ENCODE results near the gene DPYSL5.
"Not testable (repeated sequence)": the region's sequence is repeated elsewhere in the genome, so short reads cannot be mapped to it uniquely, and the experiment has no call there.

DPYSL5 gene

DNA sequence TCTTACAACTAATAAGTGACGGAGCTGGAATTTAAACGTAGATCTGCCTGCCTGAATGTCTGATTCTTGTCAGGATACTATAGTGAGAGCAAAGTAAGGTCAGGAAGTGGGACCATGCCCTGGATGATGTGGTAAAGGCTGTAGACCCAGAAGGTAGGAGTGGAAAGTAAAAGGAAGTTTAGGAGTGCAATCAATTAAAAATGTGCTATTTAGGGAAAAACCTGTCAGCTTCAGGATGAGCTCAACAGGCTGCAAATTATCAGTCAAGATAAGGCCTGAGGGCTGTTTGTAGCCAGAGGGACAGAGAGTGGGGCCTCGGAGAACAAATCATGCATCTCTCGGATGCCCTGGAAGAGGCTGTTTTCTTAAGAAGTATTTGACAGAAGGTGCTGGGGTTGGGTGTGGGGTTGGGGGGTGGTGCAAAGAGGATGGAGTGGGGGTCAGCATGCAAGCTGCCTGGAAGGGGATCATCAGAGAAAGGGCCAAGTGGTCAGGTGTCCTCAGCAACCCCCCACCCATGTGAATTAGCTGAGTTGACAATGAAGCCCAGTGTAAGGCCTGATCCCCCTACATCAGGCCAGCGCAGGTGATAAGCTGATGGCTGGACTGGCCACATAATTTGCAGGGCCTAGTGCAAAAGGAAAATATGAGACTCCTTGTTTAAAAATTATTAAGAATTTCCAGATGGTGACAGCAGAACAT is 69.4 kb downstream of the DPYSL5 start:
- 88% methylated on average over 5 of the region's 5 CpGs for WGBS
- no peaks in the 10 kb centered on the region for H3K27me3 ChIP-seq (ENCODE audit: insufficient read depth, low read length)
- no peak overlapping the region for H3K9ac ChIP-seq (ENCODE audit: low read depth, low read length)

DNA sequence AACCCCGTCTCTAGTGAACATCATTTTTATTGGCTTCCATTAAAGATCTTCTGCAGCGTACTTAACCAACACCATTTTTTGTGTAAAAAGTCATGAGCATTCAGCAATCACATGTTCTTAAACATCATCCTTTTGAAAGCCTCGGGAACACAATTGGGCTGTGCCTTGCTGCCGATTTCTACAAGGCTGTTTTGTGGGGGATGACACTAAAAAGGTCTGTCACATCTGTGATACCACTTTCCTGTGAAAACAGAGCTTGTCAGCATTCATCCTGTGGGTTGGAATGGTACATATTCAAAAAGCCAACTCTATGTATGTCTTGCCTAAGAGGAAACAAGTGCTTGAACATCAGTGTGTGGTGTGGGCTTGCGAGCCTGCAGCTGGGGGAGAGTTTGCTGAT is 73.4 kb downstream of the DPYSL5 start:
- no peaks in the 10 kb centered on the region for H3K36me3 ChIP-seq (ENCODE audit: insufficient read depth, low read length)
- 91% methylated on average over 5 of the region's 5 CpGs for WGBS
- H3K4me1 ChIP-seq (ENCODE audit: insufficient read depth, low read length) = peaks cover 10% of the 10 kb centered on the region; the same call in 1 of the 2 replicates

More for the DNA sequence above, 69.4 kb downstream of the DPYSL5 start:
- Histone ChIP-seq H3K36me3 (ENCODE audit: insufficient read depth, low read length) (no peaks in the 10 kb centered on the region), H3K9me3 (ENCODE audit: insufficient read depth, low read depth, low read length) (no peaks in the 10 kb centered on the region), H3K4me1 (ENCODE audit: insufficient read depth, low read length) (peaks cover 29% of the 10 kb centered on the region), H3K4me3 (ENCODE audit: low read length) (no peak overlapping the region), H3K27ac (ENCODE audit: low read depth, low read length) (no peak overlapping the region)

DNA sequence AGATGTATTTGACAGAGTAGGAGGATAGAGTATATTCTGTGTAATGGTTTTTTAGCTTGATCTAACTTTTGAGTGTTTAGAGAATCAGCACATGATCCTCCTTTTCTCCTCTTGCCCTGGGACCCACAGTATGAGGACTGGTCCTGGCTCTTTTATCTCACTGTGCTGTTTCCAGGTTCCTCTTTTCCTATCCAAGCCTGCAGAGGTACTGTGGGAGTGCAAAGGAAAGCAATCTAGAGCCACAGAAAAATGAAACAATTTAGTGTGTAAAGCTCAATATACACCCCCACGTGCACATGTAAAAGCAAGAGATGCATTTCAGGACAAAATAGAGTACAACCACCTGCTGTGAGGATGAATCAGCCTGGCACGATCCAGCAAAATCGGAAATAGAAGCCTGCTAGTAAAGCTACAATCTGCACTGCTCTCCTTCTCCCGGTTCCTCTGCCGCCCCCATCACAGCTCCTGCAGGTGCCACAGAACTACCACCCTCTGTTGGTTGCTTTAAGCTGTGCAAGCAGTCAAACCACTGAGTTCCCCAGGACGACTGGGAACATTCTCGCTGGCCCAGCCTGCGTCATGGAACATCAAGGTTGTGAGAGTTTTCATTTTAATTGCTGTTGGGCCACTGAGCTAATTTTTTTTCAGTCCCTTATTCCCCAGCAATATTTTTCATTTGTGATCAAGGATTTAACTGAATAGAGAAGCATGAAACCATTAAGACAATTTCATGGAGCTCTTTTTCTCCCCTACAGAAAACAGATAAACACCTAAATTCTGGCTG is 74.7 kb downstream of the DPYSL5 start:
- 26% methylated on average over 8 of the region's 8 CpGs for WGBS
- H3K9ac ChIP-seq (ENCODE audit: low read depth, low read length) = no peak overlapping the region
- H3K27me3 ChIP-seq (ENCODE audit: insufficient read depth, low read length) = no peaks in the 10 kb centered on the region
- no peaks in the 10 kb centered on the region for H3K9me3 ChIP-seq (ENCODE audit: insufficient read depth, low read depth, low read length)
- peaks cover 10% of the 10 kb centered on the region; the same call in 1 of the 2 replicates for H3K4me1 ChIP-seq (ENCODE audit: insufficient read depth, low read length)
- no peak overlapping the region for H3K27ac ChIP-seq (ENCODE audit: low read depth, low read length)
- H3K4me3 ChIP-seq (ENCODE audit: low read length) = no peak overlapping the region
- H3K36me3 ChIP-seq (ENCODE audit: insufficient read depth, low read length) = peaks cover 2% of the 10 kb centered on the region; the same call in 1 of the 2 replicates

More for the DNA sequence above, 73.4 kb downstream of the DPYSL5 start:
- no peaks in the 10 kb centered on the region for H3K27me3 ChIP-seq (ENCODE audit: insufficient read depth, low read length)
- H3K9me3 ChIP-seq (ENCODE audit: insufficient read depth, low read depth, low read length) = no peaks in the 10 kb centered on the region
- no peak overlapping the region for H3K27ac ChIP-seq (ENCODE audit: low read depth, low read length)
- H3K9ac ChIP-seq (ENCODE audit: low read depth, low read length) = no peak overlapping the region
- no peak overlapping the region for H3K4me3 ChIP-seq (ENCODE audit: low read length)

DNA sequence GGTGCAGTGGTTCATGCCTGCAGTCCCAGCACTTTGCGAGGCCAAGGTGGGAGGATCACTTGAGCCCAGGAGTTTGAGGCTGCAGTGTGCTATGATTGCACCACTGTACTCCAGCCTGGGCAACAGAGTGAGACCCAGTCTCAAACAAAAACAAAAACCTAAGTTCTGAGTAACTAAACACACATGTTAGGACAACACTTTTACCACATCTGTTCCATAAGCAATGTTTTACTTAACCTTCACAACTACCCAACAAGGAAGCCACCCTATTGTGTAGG is 75.2 kb downstream of the DPYSL5 start:
- WGBS = 87% methylated on average over 1 of the region's 1 CpG
- H3K9me3 ChIP-seq (ENCODE audit: insufficient read depth, low read depth, low read length) = not testable (repeated sequence)

DNA sequence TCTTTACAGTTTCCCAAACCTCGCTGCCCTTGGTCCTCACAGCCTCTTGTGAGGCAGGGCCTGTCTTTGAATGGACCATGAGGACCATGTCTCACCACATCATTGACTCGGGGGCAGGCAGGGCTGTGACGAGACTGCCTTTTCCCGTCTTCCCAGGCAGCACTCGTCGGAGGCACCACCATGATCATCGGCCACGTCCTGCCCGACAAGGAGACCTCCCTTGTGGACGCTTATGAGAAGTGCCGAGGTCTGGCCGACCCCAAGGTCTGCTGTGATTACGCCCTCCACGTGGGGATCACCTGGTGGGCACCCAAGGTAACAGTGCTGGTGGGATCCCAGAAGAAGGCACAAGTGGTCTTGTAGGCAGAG is 76.8 kb downstream of the DPYSL5 start:
- Histone ChIP-seq H3K36me3 (ENCODE audit: insufficient read depth, low read length) (peaks cover 2% of the 10 kb centered on the region; the same call in 1 of the 2 replicates), H3K9ac (ENCODE audit: low read depth, low read length) (peak overlapping the region; percentile 4; the same call in 1 of the 2 replicates), H3K27ac (ENCODE audit: low read depth, low read length) (no peak overlapping the region), H3K9me3 (ENCODE audit: insufficient read depth, low read depth, low read length) (no peaks in the 10 kb centered on the region), H3K27me3 (ENCODE audit: insufficient read depth, low read length) (no peaks in the 10 kb centered on the region), H3K4me1 (ENCODE audit: insufficient read depth, low read length) (peaks cover 10% of the 10 kb centered on the region; the same call in 1 of the 2 replicates), H3K4me3 (ENCODE audit: low read length) (no peak overlapping the region)
- WGBS = 92% methylated on average over 14 of the region's 14 CpGs

More for the DNA sequence above, 75.2 kb downstream of the DPYSL5 start:
- not testable (repeated sequence) for H3K9ac ChIP-seq (ENCODE audit: low read depth, low read length); H3K36me3 ChIP-seq (ENCODE audit: insufficient read depth, low read length); H3K27ac ChIP-seq (ENCODE audit: low read depth, low read length); H3K4me3 ChIP-seq (ENCODE audit: low read length); H3K27me3 ChIP-seq (ENCODE audit: insufficient read depth, low read length); H3K4me1 ChIP-seq (ENCODE audit: insufficient read depth, low read length)

DNA sequence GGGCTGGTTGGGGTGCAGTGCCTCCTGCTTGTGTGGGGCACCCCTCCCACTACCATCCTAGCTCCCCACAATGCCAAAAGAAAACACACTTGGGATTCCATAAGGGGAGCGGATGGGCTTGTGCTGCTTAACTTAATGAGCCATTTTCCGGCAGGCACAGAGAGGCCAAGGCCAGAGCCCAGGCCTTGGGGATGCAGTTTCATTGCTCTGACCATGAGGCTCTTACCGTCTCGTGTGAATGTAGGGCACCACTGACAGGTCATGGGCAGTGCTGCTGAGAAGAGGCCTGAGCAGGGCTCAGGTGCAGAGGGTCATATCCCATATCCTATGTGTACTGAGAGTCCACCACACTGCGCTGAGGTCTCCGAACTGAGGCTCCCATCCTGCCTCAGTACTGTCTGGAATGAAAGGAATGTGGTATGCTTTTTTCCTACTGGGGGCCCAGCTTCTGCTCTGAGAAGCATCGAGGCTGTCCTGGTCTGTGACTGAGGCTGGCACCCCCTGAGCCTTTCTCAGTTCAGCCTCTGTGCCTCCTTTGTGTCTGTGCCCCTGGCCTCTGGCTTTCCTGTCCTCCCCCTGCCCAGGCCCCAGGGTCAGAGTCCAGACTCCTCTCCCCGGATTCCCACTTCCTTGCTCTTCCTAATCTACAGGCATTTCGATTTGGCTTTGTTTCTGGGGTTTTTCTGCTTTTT is 77.3 kb downstream of the DPYSL5 start:
- peak overlapping the region; percentile 4; the same call in 1 of the 2 replicates for H3K9ac ChIP-seq (ENCODE audit: low read depth, low read length)

DNA sequence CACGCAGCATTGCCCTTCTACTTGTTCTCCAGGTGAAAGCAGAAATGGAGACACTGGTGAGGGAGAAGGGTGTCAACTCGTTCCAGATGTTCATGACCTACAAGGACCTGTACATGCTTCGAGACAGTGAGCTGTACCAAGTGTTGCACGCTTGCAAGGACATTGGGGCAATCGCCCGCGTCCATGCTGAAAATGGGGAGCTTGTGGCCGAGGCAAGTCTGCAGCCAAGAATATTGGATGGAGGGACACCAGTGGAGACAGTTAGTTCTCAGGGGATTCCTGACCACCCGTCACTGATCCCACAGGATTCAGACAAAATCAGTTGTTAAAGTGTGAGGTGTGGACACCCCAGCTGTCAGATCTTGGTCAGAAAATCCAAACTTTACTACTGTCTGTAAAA is 79.3 kb downstream of the DPYSL5 start:
- Histone ChIP-seq H3K36me3 (ENCODE audit: insufficient read depth, low read length) (peaks cover 2% of the 10 kb centered on the region; the same call in 1 of the 2 replicates), H3K9me3 (ENCODE audit: insufficient read depth, low read depth, low read length) (no peaks in the 10 kb centered on the region), H3K27me3 (ENCODE audit: insufficient read depth, low read length) (no peaks in the 10 kb centered on the region), H3K4me1 (ENCODE audit: insufficient read depth, low read length) (peaks cover 10% of the 10 kb centered on the region; the same call in 1 of the 2 replicates), H3K27ac (ENCODE audit: low read depth, low read length) (no peak overlapping the region), H3K9ac (ENCODE audit: low read depth, low read length) (no peak overlapping the region), H3K4me3 (ENCODE audit: low read length) (no peak overlapping the region)
- WGBS = 93% methylated on average over 9 of the region's 9 CpGs

More for the DNA sequence above, 77.3 kb downstream of the DPYSL5 start:
- peaks cover 2% of the 10 kb centered on the region; the same call in 1 of the 2 replicates for H3K36me3 ChIP-seq (ENCODE audit: insufficient read depth, low read length)
- H3K9me3 ChIP-seq (ENCODE audit: insufficient read depth, low read depth, low read length) = no peaks in the 10 kb centered on the region
- WGBS = 72% methylated on average over 9 of the region's 9 CpGs
- no peak overlapping the region for H3K27ac ChIP-seq (ENCODE audit: low read depth, low read length)
- no peaks in the 10 kb centered on the region for H3K27me3 ChIP-seq (ENCODE audit: insufficient read depth, low read length)
- H3K4me3 ChIP-seq (ENCODE audit: low read length) = no peak overlapping the region
- peaks cover 10% of the 10 kb centered on the region; the same call in 1 of the 2 replicates for H3K4me1 ChIP-seq (ENCODE audit: insufficient read depth, low read length)

DNA sequence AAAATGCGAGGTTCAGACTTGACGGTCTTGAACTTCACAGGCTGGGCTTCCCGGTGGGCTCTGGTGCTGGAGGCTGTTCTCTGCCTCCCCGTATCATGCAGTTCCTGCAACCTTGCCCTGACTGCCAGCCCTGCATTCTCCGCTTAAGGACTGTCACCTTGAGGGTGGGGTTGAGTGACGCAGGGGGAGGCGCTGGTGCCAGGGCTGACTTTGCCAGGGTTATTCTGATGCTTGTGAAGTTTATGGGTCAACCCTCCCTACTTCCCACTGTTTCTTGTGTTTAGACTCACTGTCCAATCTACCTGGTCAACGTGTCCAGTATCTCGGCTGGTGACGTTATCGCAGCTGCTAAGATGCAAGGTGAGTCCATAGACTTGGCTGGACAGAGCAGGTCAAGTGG is 85.0 kb downstream of the DPYSL5 start:
- Histone ChIP-seq H3K27ac (ENCODE audit: low read depth, low read length) (no peak overlapping the region), H3K4me1 (ENCODE audit: insufficient read depth, low read length) (no peaks in the 10 kb centered on the region), H3K9ac (ENCODE audit: low read depth, low read length) (no peak overlapping the region), H3K36me3 (ENCODE audit: insufficient read depth, low read length) (0 out of 2 replicates have a peak, but pooled peaks cover 2% of the 10 kb centered on the region), H3K9me3 (ENCODE audit: insufficient read depth, low read depth, low read length) (no peaks in the 10 kb centered on the region), H3K27me3 (ENCODE audit: insufficient read depth, low read length) (no peaks in the 10 kb centered on the region), H3K4me3 (ENCODE audit: low read length) (no peak overlapping the region)
- WGBS = 86% methylated on average over 11 of the region's 11 CpGs

DNA sequence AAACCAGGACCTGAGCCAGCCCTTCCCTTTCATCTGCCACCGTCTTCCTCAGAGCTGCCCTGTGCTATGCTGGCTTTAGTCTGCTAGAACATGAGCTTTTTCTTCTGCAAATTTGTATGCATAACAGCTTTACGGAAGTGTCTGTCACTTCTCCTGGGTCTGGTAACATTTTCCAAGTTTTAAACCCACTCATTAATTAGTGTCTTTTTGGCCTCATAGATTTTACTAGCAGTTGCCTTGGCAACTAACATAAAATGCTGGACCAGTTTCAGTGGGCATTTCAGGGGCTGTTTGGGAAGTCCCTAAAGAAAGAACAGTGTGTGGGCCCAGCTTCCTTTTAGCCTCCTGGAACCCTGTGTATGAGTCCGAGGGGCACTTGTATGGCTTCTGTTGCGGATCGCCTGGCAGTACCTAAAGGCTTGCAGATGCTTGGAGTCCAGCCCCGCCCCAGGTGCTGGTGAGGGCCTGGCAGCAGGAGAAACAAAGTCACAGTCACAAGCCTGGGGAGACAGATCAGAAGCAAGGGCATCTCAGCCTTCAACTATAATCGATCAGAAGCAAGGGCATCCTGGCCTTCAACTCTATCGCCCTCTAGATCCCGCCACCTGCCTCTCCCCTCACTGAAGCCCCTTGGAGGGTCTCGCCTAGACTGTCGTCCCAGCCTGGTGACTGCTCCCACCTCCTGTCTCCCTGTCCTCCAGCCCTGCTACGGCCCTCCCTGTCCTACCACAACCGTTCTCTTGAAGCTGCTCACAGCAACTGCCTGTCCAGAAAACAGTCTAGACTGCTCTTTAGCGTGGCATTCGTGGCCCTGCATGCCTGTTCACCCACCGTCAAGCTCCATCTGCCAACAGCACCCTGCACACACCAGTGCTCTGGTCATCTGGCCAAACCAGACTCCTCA is 85.8 kb downstream of the DPYSL5 start:
- Histone ChIP-seq H3K4me3 (ENCODE audit: low read length) (no peak overlapping the region), H3K9me3 (ENCODE audit: insufficient read depth, low read depth, low read length) (no peaks in the 10 kb centered on the region), H3K27me3 (ENCODE audit: insufficient read depth, low read length) (no peaks in the 10 kb centered on the region), H3K27ac (ENCODE audit: low read depth, low read length) (no peak overlapping the region), H3K4me1 (ENCODE audit: insufficient read depth, low read length) (no peaks in the 10 kb centered on the region), H3K9ac (ENCODE audit: low read depth, low read length) (no peak overlapping the region), H3K36me3 (ENCODE audit: insufficient read depth, low read length) (0 out of 2 replicates have a peak, but pooled peaks cover 2% of the 10 kb centered on the region)
- 89% methylated on average over 16 of the region's 16 CpGs for WGBS

DNA sequence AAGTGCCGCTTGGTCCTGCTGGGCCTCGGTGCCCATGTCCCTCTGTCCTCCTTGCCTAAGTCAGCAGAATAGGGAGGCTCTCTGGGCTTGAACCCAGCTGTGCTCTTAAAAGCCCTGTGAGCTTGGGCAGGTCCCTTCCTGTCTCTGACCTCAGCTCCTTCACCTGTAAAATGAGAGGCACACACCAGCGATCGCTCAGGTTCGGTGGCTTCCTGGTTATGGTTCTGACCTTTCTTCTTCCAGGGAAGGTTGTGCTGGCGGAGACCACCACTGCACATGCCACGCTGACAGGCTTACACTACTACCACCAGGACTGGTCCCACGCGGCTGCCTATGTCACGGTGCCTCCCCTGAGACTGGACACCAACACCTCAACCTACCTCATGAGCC is 86.4 kb downstream of the DPYSL5 start:
- H3K27ac ChIP-seq (ENCODE audit: low read depth, low read length) = no peak overlapping the region
- H3K9ac ChIP-seq (ENCODE audit: low read depth, low read length) = no peak overlapping the region
- no peaks in the 10 kb centered on the region; the same call in 1 of the 2 replicates for H3K27me3 ChIP-seq (ENCODE audit: insufficient read depth, low read length)
- 95% methylated on average over 10 of the region's 10 CpGs for WGBS
- H3K9me3 ChIP-seq (ENCODE audit: insufficient read depth, low read depth, low read length) = no peaks in the 10 kb centered on the region
- no peaks in the 10 kb centered on the region for H3K4me1 ChIP-seq (ENCODE audit: insufficient read depth, low read length)
- H3K4me3 ChIP-seq (ENCODE audit: low read length) = no peak overlapping the region
- 0 out of 2 replicates have a peak, but pooled peaks cover 2% of the 10 kb centered on the region for H3K36me3 ChIP-seq (ENCODE audit: insufficient read depth, low read length)
